Stomach (tissue), 4 donors: ENCODE data around the gene ELP4.

ENCODE experiments used
- CTCF ChIP-seq, 7 experiments: fragments of 450-650 bp in 4 of 7; fragments of 200-600 bp in 3 of 7; sonication (generic) in 3 of 7; IDR thresholded peaks; one replicate each; pipeline ENCODE4 v1.5.1; 2016 to 2019; ENCODE audit warnings: antibody characterized with exemption in 7 of 7, control low read depth in 2 of 7, mild to moderate bottlenecking in 1 of 7
- POLR2A ChIP-seq, 4 donors: fragments of 450-650 bp; IDR thresholded peaks; one replicate each; pipeline ENCODE4 v1.6.1; 2016; ENCODE audit warnings: antibody characterized with exemption in 4 of 4, control low read depth in 2 of 4, mild to moderate bottlenecking in 1 of 4, moderate library complexity in 1 of 4
- POLR2AphosphoS5 ChIP-seq, 3 donors: sonication (generic); formaldehyde crosslinking; IDR thresholded peaks; one replicate each; pipeline ENCODE4 v1.6.1; 2016; ENCODE audit warnings: antibody characterized with exemption in 3 of 3

DNA sequence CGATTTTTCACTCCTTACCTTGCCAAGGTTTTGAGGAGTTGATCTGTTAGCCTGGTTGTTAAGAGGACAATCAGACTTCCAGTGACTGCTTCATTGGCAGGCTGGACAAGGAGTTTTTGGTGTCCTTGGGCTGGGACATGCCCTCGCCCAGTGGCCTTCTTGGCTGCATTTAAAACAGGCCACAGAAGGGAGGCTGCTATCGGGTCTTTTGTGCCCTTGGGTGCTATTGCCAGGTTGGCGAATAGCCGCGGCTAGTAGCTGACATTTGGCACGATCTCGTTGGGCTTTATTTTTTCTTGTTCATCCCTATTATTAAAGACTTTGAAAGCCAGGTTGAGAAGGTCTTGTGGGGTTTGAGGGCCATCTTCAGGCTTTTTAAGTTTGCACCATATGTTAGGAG, 99.4 kb downstream of the ELP4 start:
- no peak for TF ChIP-seq CTCF (IDR thresholded peaks at IDR 0.05)
- no peak for TF ChIP-seq POLR2A (IDR thresholded peaks at IDR 0.05)
- TF ChIP-seq POLR2AphosphoS5 (IDR thresholded peaks at IDR 0.05): no peak
